ENCODE data around the gene ZNF892. TPM values are rescaled to one million over a fixed set of nuclear protein-coding genes. Genes with fewer than 3 reads are reported as not detected.
A peak's percentile ranks its signal among the peaks of the same experiment; 100 is the strongest.
"Not testable (repeated sequence)": the region's sequence is repeated elsewhere in the genome, so short reads cannot be mapped to it uniquely, and the experiment has no call there.

Gene ZNF892
- under 1 TPM; 0.34 to 0.75 (median 0.45) TPM for polyA plus RNA-seq

DNA sequence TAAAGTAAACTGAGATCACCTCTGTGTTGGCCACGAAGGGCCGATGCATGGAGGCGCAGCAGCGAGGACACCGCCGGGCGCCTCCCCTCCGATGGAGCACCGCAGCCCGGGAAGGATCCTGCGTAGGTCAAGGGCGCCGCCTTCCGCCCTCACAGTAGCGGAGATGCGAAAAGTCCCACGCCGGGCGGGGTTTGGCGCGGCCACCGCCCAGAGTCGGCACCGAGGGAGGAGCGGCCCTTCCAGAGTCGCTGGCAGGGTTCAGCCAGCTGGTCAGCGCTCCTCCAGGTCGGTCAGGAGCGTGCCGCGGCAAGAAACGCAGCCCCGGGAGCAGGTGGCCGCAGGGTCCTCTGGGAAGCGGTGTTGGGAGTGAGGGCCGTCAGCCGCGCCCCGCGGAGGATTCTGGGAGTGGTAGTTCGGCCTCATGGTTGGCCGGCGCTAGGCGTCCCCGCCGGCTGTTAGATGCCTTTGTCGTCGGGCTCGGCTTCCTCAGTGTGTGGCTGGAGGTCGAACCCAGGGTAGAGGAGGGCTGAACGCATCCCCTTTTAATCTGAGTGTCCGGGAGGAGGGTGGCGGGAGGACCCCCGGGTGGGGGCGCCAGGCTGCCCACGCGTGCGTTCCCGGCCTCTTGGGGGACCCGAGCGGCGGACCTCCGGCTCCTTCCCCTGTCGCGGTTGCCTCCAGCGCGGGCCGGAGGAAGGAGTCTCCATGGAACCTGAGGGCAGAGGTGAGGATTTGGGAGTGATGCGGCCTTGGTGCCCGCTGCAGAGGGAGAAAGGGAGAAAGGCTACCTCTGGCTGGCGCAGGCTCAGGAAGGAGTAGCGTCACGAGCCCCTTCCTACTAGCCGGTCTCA, at the start of gene ZNF892:
ZNF892 (plus strand) TSS at position 411 of the 851 bp plus-strand sequence; CDS start at position 706, 295 bp downstream.
- peak within 1 kb of the TSS; percentile 83 for H3K27ac ChIP-seq (ENCODE audit: low read depth, low read length)
- WGBS, 3 donors = 1% methylated on average over 72 to 74 of the region's 74 CpGs

- H3K27ac ChIP-seq (ENCODE audit: low read depth, low read length) = no peak overlapping the region
- WGBS, 3 donors = 55 to 71% (median 62%) methylated on average over 10 of the region's 10 CpGs
These were observed 48.9 kb upstream of the ZNF892 start for GRCh38 chr2:95158441-95158840.

DNA sequence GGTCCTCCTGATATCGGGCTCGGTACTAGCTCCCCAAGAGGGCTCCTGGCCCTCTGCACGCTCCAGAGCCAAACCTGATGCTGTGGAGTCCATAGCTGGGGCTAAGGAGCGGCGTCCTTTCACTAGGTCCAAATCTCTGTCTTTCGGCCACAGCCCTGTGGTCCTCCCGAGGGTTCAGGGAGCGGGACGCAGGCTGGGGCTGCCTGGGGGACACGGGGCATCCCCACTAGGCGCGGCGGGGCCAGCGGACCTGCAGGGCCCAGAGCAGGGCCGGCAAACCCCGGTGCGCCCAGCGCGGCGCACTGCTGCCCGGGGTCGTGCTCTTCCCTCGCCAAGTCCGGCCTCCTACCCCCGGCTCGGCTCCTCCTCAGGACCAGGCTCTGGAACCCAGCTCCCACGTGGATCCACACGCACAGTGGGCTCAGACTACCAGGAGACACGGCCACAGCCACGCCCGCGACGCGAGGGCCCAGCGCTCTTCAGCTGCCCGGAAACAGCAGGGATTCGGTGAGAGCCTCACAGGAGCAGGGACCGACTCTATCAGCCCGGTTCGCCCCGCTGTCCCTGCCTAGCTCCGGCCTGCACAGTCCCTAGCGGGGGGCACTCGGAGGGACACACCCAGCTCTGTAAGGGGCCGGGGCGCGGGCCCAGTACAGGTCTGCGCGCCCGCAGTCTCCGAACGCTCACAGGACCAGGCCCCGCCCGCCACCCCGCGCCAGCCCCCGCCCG, 48.3 kb upstream of the ZNF892 start:
- H3K27ac ChIP-seq (ENCODE audit: low read depth, low read length) = no peak overlapping the region
- WGBS, 3 donors = 2 to 3% (median 2%) methylated on average over 42 to 55 of the region's 58 CpGs

GRCh38 chr2:95159690-95160449, 47.5 kb upstream of the ZNF892 start, which contains the start of gene ZNF514:
Gene ZNF514, minus strand, starts transcription at chr2:95159848. Its CDS starts 6,595 bp downstream, at chr2:95153253.
- WGBS, 3 donors = 11 to 16% (median 12%) methylated on average over 36 to 62 of the region's 64 CpGs
- H3K27ac ChIP-seq (ENCODE audit: low read depth, low read length) = no peak within 1 kb of the TSS

DNA sequence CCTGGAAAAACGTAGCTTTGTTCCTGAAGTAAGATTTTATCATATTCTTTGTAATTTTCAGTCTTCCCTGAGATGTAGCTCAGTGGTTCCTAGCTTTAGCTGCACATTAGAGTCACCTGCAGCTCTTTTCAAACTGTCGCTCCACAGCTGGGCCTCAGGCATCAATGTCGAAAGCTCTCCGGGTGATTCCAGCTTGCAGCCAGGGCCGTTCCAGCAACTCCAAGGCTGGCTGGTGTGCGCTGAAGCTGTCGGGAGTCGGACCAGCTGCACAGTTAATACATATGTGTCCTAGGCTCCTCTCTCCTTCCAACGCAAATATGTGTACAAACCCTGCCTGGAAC, 42.3 kb upstream of the ZNF892 start:
- peak overlapping the region; percentile 89 for H3K27ac ChIP-seq (ENCODE audit: low read depth, low read length)
- WGBS, 3 donors = 1 to 2% (median 1%) methylated on average over 9 of the region's 9 CpGs

DNA sequence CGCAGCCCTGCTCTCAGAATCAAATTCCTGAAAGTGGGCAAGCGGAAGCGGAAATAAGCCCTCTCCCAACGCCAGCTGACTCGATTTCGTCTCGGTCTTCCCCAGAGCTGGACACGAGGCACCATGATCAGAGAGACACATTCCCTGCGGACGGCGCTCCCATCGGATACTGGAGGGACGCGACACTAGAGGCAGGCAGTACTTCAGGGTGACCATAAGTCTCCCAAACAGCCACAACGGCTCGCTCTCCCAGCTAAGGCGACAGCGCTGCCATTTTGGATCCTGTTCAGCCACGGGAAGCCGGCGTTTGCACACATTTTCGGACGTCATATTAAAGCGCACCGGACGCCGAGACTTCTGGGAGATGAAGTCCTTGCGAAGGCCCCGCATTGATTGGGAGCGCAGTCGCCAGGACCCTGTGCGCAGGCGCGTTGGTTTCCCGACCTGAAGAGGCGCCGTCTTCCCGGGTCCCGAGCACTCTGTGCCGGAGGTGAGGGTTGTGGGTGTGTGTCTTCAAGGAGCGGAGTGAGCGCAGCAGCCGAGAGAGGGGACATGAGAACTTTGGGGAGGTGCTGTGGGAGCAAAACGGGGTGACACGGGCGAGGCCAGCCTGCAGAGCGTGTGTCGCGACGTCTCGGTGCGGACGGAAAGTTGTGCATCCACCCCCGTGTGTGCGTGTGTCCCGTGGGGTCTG, 41.8 kb upstream of the ZNF892 start, which contains the start of gene ZNF2:
ZNF2 (plus strand) TSS at position 439 of the 694 bp plus-strand sequence. CDS start 10,418 bp downstream, outside the sequence.
- WGBS, 3 donors = 0 to 1% (median 0%) methylated on average over 56 of the region's 56 CpGs

DNA sequence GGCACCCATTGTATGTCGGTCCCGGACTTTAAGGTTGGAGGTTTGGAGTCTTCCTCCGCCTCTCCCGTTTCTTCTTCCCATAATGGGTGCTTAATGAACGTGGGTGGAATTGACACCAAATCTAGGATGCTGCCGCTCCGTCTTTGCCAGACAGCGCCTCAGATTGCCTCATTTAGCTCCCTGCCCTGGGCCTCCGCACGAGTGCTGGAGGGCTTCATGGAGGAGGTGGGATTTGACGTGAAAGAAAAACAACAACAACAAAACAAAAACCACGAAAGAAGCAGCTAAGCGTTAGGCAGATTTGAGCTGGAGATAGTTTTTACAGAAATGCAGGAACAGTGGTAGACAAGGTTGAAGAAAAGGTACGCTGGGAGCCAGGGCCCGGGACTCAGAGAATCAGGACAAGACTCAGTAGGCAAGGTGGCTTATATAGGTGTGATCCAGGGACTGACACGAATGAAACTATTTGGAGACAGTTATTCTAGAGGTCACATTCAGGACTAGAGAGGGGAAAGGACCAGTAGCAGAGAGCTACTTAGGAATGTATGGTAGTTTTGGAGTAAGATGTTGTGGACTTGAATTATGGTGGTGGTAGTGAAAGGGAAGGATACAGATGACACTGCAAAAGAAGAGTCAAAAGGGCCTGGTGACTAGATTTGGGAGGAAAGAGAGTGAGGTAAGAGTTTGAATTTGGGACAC, 41.1 kb upstream of the ZNF892 start:
- no peak overlapping the region for H3K27ac ChIP-seq (ENCODE audit: low read depth, low read length)
- WGBS, 3 donors = 7 to 11% (median 8%) methylated on average over 16 of the region's 16 CpGs

More for the DNA sequence above, 41.8 kb upstream of the ZNF892 start, which contains the start of gene ZNF2:
- peak within 1 kb of the TSS; percentile 89 for H3K27ac ChIP-seq (ENCODE audit: low read depth, low read length)

GRCh38 chr2:95171902-95172301, 35.4 kb upstream of the ZNF892 start:
- WGBS, 3 donors = 78 to 84% (median 80%) methylated on average over 7 of the region's 7 CpGs
- no peak overlapping the region for H3K27ac ChIP-seq (ENCODE audit: low read depth, low read length)

GRCh38 chr2:95174031-95174542, 33.2 kb upstream of the ZNF892 start:
- no peak overlapping the region for H3K27ac ChIP-seq (ENCODE audit: low read depth, low read length)
- 85 to 98% (median 92%) methylated on average over 2 of the region's 2 CpGs for WGBS, 3 donors

GRCh38 chr2:95179451-95179850, 27.9 kb upstream of the ZNF892 start:
- 59 to 85% (median 78%) methylated on average over 7 of the region's 7 CpGs for WGBS, 3 donors
- no peak overlapping the region for H3K27ac ChIP-seq (ENCODE audit: low read depth, low read length)

DNA sequence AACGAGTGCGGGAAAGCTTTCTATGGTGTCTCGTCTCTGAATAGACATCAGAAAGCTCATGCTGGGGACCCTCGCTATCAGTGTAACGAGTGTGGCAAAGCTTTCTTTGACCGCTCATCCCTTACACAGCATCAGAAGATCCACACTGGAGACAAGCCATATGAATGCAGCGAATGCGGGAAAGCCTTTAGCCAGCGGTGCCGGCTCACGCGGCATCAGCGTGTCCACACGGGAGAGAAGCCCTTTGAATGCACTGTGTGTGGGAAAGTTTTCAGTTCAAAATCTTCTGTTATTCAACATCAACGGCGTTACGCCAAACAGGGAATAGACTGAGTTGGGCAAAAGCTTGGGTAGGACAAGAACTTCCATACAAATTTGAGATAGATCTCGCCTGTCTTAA, 25.5 kb upstream of the ZNF892 start:
- no peak overlapping the region for H3K27ac ChIP-seq (ENCODE audit: low read depth, low read length)
- 97 to 98% (median 98%) methylated on average over 18 of the region's 18 CpGs for WGBS, 3 donors

GRCh38 chr2:95185197-95185596, 22.1 kb upstream of the ZNF892 start:
- no peak overlapping the region for H3K27ac ChIP-seq (ENCODE audit: low read depth, low read length)
- 98 to 100% (median 98%) methylated on average over 3 of the region's 3 CpGs for WGBS, 3 donors

GRCh38 chr2:95185973-95186372, 21.3 kb upstream of the ZNF892 start:
- 74 to 81% (median 76%) methylated on average over 2 of the region's 2 CpGs for WGBS, 3 donors
- no peak overlapping the region for H3K27ac ChIP-seq (ENCODE audit: low read depth, low read length)

DNA sequence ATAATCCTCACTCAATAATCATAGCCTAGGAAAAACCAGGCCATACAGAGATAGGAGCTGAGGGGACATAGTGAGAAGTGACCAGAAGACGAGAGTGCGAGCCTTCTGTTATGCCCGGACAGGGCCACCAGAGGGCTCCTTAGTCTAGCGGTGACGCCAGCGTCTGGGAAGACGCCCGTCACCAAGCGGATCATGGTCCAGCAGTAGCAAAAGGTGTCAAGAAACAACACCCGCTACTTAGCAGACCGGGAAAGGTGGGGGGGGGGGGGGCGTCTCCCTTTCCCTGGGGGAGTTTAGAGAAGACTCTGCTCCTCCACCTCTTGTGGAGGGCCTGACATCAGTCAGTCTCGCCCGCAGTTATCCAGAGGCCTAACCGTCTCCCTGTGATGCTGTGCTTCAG, 14.4 kb upstream of the ZNF892 start:
- H3K27ac ChIP-seq (ENCODE audit: low read depth, low read length) = not testable (repeated sequence)
- 18 to 21% (median 20%) methylated on average over 15 of the region's 15 CpGs for WGBS, 3 donors

DNA sequence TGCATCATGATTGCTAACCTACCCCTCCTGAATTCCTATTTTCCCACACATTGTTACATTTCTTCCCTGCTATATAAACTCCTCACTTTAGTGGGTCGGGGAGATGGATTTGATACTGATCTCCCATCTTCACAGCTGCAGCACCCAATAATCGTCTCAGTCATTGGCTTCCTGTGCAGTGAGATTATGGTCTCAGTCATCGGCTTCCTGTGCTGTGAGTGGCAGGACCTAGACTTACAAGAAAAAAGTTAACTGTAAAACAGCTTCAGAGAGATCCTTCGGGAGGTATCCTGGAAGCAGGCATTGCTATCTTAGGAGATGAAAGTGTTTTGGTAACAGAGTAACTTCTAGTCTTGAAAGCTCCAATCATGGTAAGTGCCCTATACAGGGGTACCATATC, 3.4 kb upstream of the ZNF892 start:
- 84 to 89% (median 84%) methylated on average over 4 of the region's 4 CpGs for WGBS, 3 donors

GRCh38 chr2:95204396-95204795, 2.9 kb upstream of the ZNF892 start:
- no peak overlapping the region for H3K27ac ChIP-seq (ENCODE audit: low read depth, low read length)
- WGBS, 3 donors = 89 to 95% (median 94%) methylated on average over 2 of the region's 2 CpGs

More for the DNA sequence above, 3.4 kb upstream of the ZNF892 start:
- H3K27ac ChIP-seq (ENCODE audit: low read depth, low read length) = no peak overlapping the region

DNA sequence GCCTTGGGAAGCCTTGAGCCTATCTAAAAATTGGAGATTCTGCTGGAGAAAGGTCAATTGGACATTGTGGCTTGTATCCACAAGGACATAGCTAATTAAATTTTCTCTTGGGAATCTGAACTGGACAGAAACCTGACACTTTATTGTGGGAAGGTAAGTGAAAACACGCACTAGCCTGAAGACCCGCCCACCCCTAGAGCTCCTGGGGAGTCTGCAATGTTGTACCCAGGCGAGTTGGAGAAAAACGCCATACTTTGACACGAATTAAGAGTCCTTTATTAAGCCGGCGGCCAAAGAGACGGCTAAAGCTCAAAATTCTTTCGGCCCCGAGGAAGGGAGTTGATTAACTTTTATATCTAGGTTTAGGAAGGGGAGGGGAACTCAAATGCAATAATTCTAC, 1.2 kb upstream of the ZNF892 start:
- H3K27ac ChIP-seq (ENCODE audit: low read depth, low read length) = no peak overlapping the region
- WGBS, 3 donors = 33 to 50% (median 47%) methylated on average over 10 of the region's 10 CpGs

Data from adipose tissue (tissue), 3 donors.